ENCODE data around the gene KCNE4.

The KCNE4 gene

GRCh38 chr2:223088866-223089265 lies 36.9 kb downstream of the KCNE4 start:
- no peak for DNase-seq

- no peak for DNase-seq
Measured at GRCh38 chr2:223090039-223090438, 38.0 kb downstream of the KCNE4 start.

DNA sequence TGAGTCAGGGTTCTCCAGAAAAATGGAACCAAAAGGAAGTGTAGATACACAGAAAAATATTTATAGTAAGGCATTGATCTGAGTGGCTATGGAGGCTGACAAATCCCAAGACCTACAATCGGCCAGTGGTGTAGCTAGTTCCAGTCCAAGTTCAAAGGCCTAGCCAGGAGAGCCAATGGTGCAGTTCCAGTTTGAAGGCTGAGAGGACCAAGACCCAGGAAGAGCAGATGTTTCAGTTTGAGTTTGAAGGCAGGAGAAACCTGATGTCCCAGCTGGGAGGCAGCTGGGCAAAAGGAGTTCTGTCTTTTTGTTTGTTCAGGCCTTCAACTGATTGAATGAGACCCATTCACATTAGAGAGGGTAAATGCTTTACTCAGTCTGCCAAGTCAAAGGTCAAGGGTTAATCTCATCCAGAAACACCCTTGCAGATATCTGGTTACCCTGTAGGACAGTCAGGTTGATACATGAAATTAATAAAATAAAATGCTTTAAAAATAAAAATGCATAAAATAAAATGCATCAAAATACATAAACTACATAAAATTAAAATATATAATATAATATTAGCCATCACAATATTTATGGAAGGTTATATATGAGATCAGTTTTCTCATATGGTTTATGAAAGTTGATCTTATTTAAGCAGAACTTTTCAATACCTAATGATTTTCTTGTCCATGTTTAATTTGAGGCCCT lies 38.7 kb downstream of the KCNE4 start:
- no peak for DNase-seq

- no peak for DNase-seq
Measured at GRCh38 chr2:223092667-223093066, 40.7 kb downstream of the KCNE4 start.

GRCh38 chr2:223093436-223094241 lies 41.6 kb downstream of the KCNE4 start:
- DNase-seq: no peak

- DNase-seq: no peak
Measured at GRCh38 chr2:223095207-223095606, 43.2 kb downstream of the KCNE4 start.

GRCh38 chr2:223096235-223096970 lies 44.4 kb downstream of the KCNE4 start:
- no peak for DNase-seq

GRCh38 chr2:223097888-223098383 lies 45.9 kb downstream of the KCNE4 start:
- no peak for DNase-seq

DNA sequence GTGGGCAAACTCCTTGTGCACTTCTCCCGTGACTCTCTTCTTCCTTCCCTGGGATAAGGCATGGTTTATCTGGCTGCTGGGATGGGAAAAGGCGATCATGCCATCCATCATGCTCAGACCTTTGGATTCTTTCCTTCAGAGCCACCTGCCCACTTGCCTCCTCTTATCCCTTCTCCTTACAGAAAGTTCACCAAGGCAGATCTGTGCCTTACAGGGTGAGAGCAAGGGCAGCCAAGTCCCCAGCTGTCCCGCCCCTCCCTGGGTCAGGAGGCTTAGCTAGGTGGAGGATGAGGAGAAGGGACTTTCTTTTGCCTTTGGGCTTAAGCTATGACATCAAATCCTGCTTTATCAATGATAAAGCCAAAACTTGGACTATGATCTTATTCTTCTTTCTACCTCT lies 47.6 kb downstream of the KCNE4 start:
- DNase-seq: no peak

GRCh38 chr2:223100061-223100511 lies 48.1 kb downstream of the KCNE4 start:
- no peak for DNase-seq

DNA sequence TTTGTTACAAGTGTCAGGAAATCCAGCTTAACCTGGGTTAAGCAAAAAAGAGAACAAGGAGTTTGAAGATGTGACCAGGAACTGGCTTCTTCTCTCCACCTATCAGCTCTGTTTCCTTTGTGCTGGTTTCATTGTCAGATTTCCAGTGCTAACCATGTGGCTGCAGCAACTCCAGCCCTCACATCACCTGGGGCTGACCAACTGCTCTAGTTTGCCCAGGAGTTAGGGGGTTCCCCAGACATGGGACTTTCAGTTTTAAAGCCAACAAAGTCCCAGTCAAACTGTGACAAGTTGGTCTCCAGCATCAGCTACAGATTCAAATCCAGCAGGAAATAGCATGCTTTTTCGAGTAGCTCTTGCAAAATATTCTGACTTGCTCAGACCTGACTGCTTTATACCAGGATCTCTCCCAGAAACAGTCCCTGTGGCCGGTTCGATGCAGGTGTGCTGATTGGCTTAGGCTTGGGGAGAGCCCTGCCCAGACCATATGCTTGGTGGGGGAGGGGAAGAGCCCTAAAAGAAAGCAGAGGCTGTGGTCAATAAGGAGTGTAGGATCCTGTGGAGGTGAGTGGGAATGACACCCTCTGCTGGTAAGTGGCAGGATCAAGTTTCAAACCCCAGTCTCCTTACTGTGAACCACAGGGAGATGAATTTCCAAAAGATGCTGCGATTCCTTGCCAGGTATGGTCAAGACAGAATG lies 49.5 kb downstream of the KCNE4 start:
- DNase-seq: no peak

DNA sequence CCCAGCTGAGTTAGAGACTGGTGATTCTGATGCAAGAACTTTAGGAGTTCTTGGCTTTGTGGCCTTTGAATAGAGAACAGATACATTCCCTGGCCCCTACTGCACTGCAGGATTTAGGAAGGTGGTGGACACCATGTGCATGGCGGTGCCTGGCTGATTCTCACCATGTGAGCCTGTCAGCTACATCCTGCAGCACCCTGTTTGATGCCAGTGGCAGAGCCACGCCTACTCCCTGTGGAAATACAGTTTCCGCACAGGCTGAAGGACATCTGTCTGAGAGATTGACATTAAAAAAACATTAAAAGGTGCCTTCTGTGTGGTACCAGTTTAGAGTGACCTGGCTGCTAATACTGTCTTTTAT lies 50.0 kb downstream of the KCNE4 start:
- DNase-seq: no peak

GRCh38 chr2:223102450-223102849 lies 50.5 kb downstream of the KCNE4 start:
- no peak for DNase-seq

DNA sequence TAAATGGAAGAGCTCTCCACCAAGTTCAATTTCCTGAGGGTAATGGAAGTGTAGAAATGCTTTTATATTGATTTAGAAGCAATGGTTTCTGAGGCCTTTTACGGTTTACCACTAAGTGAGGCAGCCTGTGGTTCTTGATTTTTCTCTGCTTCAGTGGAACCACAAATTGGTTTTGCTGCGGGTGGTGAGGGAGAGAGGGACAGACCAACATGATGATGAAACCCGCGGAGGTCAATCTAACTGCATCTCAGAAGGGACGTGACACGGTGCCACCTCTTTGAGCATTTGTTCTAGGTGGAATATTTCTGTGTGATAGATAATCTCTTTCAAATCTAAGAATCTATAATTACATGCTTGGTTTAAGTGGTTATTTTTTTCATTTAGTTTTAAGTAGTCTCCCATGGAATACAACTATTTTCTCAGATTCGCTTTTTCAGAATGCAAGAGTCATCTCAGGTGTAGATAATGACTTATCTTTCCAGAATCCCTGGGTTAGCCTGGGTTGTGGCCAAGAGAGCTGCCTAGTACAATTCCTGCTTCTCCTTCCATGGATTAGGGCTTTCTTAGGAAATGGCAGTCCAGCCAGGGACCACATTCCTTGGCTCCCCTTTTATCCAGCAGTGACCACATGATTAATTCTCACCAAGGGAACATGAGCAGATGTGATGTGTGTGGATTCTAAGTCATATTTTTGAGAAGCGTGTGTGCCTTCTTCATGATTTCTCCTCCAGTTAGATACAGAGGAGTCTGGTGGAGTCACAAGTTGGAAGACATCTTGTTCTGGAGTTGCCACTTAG lies 52.5 kb downstream of the KCNE4 start:
- no peak for DNase-seq
